ENCODE measurements around the gene INPP5A. TPM values are rescaled to one million over a fixed set of nuclear protein-coding genes. Genes with fewer than 3 reads are reported as not detected.

INPP5A gene
- total and polyA plus RNA-seq, 7 donors = 17.6 to 132 (median 100) TPM

GRCh38 chr10:132508581-132509443 lies 28.8 kb upstream of the INPP5A start:
- WGBS, 2 donors = 79 to 82% methylated on average over 19 of the region's 19 CpGs
- Histone ChIP-seq H3K27ac (peak overlapping the region; percentile 55 to 85 (median 78)), H3K4me3 (no peak overlapping the region), H3K27me3 (no peaks in the 10 kb centered on the region), H3K9me3 (no peaks in the 10 kb centered on the region), H3K4me1 (peaks cover 0 to 44% (median 14%) of the 10 kb centered on the region in 4 donors), H3K36me3 (no peaks in the 10 kb centered on the region)
- intact Hi-C loops (cut with DNase I) = no loop called here
- peak; percentile 89 for DNase-seq
- TF ChIP-seq, protein P1, sequence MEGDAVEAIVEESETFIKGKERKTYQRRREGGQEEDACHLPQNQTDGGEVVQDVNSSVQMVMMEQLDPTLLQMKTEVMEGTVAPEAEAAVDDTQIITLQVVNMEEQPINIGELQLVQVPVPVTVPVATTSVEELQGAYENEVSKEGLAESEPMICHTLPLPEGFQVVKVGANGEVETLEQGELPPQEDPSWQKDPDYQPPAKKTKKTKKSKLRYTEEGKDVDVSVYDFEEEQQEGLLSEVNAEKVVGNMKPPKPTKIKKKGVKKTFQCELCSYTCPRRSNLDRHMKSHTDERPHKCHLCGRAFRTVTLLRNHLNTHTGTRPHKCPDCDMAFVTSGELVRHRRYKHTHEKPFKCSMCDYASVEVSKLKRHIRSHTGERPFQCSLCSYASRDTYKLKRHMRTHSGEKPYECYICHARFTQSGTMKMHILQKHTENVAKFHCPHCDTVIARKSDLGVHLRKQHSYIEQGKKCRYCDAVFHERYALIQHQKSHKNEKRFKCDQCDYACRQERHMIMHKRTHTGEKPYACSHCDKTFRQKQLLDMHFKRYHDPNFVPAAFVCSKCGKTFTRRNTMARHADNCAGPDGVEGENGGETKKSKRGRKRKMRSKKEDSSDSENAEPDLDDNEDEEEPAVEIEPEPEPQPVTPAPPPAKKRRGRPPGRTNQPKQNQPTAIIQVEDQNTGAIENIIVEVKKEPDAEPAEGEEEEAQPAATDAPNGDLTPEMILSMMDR (IDR thresholded peaks at IDR 0.05) = peak in 3 of 4 experiments; percentile 13 to 31 (median 18)
- TF ChIP-seq POLR2AphosphoS5 (IDR thresholded peaks at IDR 0.05) = peak in 3 of 4 donors; percentile 36 to 59 (median 52)
- peak in 1 of 4 donors; percentile 14 for TF ChIP-seq EP300 (IDR thresholded peaks at IDR 0.05)
- no peak for TF ChIP-seq POLR2A (IDR thresholded peaks at IDR 0.05)

DNA sequence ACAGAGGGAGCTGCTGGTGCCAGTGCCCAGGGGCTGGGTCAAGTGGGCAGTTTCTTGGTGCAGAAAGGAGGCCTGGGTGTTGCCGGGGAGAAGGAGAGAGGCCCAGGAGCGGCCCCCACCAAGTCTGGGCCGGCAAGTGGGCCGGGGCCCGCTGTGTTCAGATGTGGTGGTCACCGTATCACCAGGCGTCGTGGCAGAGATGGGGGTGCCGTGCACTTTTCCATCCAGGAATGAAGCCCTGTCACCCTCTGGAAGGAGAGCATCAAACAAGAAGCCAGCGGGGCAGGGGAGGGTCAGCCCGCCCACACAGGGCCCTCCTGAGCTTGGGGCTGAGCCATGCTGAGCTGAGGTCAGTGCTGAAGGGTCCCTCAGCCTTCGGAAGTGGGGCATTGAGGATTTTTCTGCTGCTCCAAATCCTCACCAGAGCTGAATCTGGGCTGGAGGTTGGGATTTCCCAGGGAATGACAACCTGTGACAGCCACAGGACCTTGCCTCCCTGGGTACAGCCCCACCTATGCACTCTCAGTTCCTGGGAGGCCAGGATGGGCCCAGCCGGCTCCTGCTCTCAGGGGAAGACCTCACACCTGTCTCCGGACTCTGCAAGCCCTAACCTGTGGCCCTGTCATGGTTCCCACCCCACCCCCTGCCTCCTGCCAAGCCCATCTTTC lies 27.9 kb upstream of the INPP5A start:
- Histone ChIP-seq H3K4me3 (peak overlapping the region in 1 of 4 donors; percentile 16), H3K27me3 (no peaks in the 10 kb centered on the region), H3K9me3 (no peaks in the 10 kb centered on the region), H3K4me1 (peaks cover 0 to 44% (median 14%) of the 10 kb centered on the region in 4 donors), H3K27ac (peak overlapping the region; percentile 55 to 85 (median 78)), H3K36me3 (no peaks in the 10 kb centered on the region)
- TF ChIP-seq, protein P1 (IDR thresholded peaks at IDR 0.05) = no peak
- TF ChIP-seq EP300 (IDR thresholded peaks at IDR 0.05) (no peak), POLR2AphosphoS5 (IDR thresholded peaks at IDR 0.05) (no peak), POLR2A (IDR thresholded peaks at IDR 0.05) (no peak)
- 86 to 88% methylated on average over 14 of the region's 14 CpGs for WGBS, 2 donors
- intact Hi-C loops (cut with DNase I) = no loop called here
- DNase-seq = peak; percentile 57

DNA sequence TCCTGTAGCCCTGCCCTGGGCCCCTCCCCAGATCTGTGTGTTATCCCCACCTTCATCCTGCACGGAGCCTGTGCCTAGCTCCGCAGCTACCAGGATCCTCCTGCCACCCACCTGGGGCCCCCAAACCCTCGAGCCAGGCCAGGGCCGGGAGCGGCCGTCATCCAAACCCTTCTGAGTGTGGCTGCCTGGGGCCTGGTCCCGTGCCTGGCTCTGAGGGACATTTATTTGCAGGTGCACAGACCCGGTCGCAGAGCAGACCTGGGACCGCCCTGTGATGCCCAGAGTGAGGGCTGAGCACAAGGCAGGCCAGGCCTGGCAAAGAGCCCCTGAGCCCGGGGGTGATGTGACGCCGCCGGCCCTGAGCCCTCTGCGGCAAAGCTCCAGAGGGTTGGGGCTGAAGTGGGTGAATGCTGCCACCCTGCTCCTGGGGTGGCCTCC lies 27.4 kb upstream of the INPP5A start:
- DNase-seq = peak; percentile 64
- H3K27ac ChIP-seq = peak overlapping the region in 3 of 4 donors; percentile 47 to 85 (median 80)
- H3K9me3 ChIP-seq = no peaks in the 10 kb centered on the region
- no peaks in the 10 kb centered on the region for H3K27me3 ChIP-seq
- 84 to 89% methylated on average over 15 of the region's 15 CpGs for whole genome bisulfite sequencing, 2 donors
- no peak for TF ChIP-seq POLR2A (IDR thresholded peaks at IDR 0.05)
- TF ChIP-seq, protein P1 (IDR thresholded peaks at IDR 0.05) = no peak
- no peak for TF ChIP-seq POLR2AphosphoS5 (IDR thresholded peaks at IDR 0.05)
- TF ChIP-seq EP300 (IDR thresholded peaks at IDR 0.05) = no peak
- H3K36me3 ChIP-seq = no peaks in the 10 kb centered on the region
- intact Hi-C loops (cut with DNase I) = no loop called here
- peaks cover 0 to 44% (median 14%) of the 10 kb centered on the region in 4 donors for H3K4me1 ChIP-seq
- peak overlapping the region in 2 of 4 donors; percentile 13 to 16 for H3K4me3 ChIP-seq

- Histone ChIP-seq H3K27ac (peak overlapping the region in 3 of 4 donors; percentile 59 to 85 (median 80)), H3K4me3 (peak overlapping the region in 1 of 4 donors; percentile 4), H3K27me3 (no peaks in the 10 kb centered on the region), H3K36me3 (no peaks in the 10 kb centered on the region), H3K4me1 (peaks cover 0 to 53% (median 23%) of the 10 kb centered on the region in 4 donors), H3K9me3 (no peaks in the 10 kb centered on the region)
- intact Hi-C loops (cut with DNase I) = no loop called here
- peak; percentile 68 to 89 (median 78) for TF ChIP-seq POLR2AphosphoS5 (IDR thresholded peaks at IDR 0.05)
- no peak for TF ChIP-seq POLR2A (IDR thresholded peaks at IDR 0.05)
- TF ChIP-seq, protein P1 (IDR thresholded peaks at IDR 0.05) = no peak
- TF ChIP-seq EP300 (IDR thresholded peaks at IDR 0.05) = peak in 3 of 4 donors; percentile 23 to 53 (median 44)
- WGBS, 2 donors = 83 to 86% methylated on average over 23 of the region's 23 CpGs
- DNase-seq = peak; percentile 86
These were observed 26.2 kb upstream of the INPP5A start for GRCh38 chr10:132511121-132512051.

All from sigmoid colon (tissue), 7 donors.